Neural crest cell (in vitro differentiated cells): Measurements from ENCODE around the gene VPS16. TPM values are rescaled to one million over a fixed set of nuclear protein-coding genes. Genes with fewer than 3 reads are reported as not detected.

Experiments
- DNase-seq: peaks from one replicate; pipeline ENCODE4 v3.0.0; 2021; ENCODE audit warnings: low read depth, mixed read lengths, low spot score
- H3K27ac Mint-ChIP-seq: one replicate; pipeline ENCODE4 v1.8.0; 2021; ENCODE audit warnings: mild to moderate bottlenecking, mixed read lengths; ENCODE audit not compliant: unreplicated experiment
- H3K27me3 Mint-ChIP-seq: 2 replicates; pipeline ENCODE4 v1.8.0; 2021; ENCODE audit warnings: low read depth, mild to moderate bottlenecking, mixed read lengths
- H3K36me3 Mint-ChIP-seq: 2 replicates; pipeline ENCODE4 v1.8.0; 2021; ENCODE audit warnings: low read depth, mild to moderate bottlenecking, mixed read lengths
- H3K4me1 Mint-ChIP-seq: 2 replicates; pipeline ENCODE4 v1.8.0; 2021; ENCODE audit warnings: mixed read lengths
- H3K4me3 Mint-ChIP-seq: one replicate; pipeline ENCODE4 v1.8.0; 2021; ENCODE audit warnings: mild to moderate bottlenecking, mixed read lengths
- H3K9me3 Mint-ChIP-seq: 2 replicates; pipeline ENCODE4 v1.8.0; 2021; ENCODE audit warnings: mixed read lengths
- CTCF ChIP-seq: fragments of 200-600 bp; sonication (generic); conservative IDR thresholded peaks from 2 replicates; pipeline ENCODE4 v1.5.0; 2021; ENCODE audit warnings: antibody characterized with exemption, mild to moderate bottlenecking
- total RNA-seq: library from RNA; stranded (reverse); gene quantifications from 2 replicates; pipeline ENCODE4 v1.2.1, GENCODE V29; 2021

The VPS16 gene
- total RNA-seq, 1 donor from 2014 or later = 50.6 TPM

- no peak for TF ChIP-seq CTCF
- no peak for DNase-seq
- Mint-ChIP-seq H3K4me1 (no peaks in the 10 kb centered on the region), H3K4me3 (no peak overlapping the region), H3K27me3 (no peaks in the 10 kb centered on the region), H3K36me3 (peaks cover 14% of the 10 kb centered on the region), H3K9me3 (peaks cover 6% of the 10 kb centered on the region), H3K27ac (no peak overlapping the region)
Measured at GRCh38 chr20:2907519-2907918, 67.0 kb downstream of the VPS16 start.

GRCh38 chr20:2909953-2910352 lies 69.4 kb downstream of the VPS16 start:
- Mint-ChIP-seq H3K27me3 (no peaks in the 10 kb centered on the region), H3K9me3 (peaks cover 3% of the 10 kb centered on the region), H3K4me3 (no peak overlapping the region), H3K27ac (no peak overlapping the region), H3K36me3 (peaks cover 4% of the 10 kb centered on the region), H3K4me1 (no peaks in the 10 kb centered on the region)
- TF ChIP-seq CTCF = no peak
- no peak for DNase-seq

- TF ChIP-seq CTCF = no peak
- Mint-ChIP-seq H3K4me3 (no peak overlapping the region), H3K27ac (no peak overlapping the region), H3K4me1 (no peaks in the 10 kb centered on the region), H3K36me3 (peaks cover 4% of the 10 kb centered on the region), H3K27me3 (no peaks in the 10 kb centered on the region), H3K9me3 (peaks cover under 1% of the 10 kb centered on the region)
- no peak for DNase-seq
Measured at GRCh38 chr20:2911200-2911599, 70.7 kb downstream of the VPS16 start.

GRCh38 chr20:2914160-2914559 lies 73.6 kb downstream of the VPS16 start:
- TF ChIP-seq CTCF = no peak
- DNase-seq = no peak
- no peaks in the 10 kb centered on the region for H3K27me3 Mint-ChIP-seq
- H3K36me3 Mint-ChIP-seq = peaks cover 12% of the 10 kb centered on the region
- peaks cover 2% of the 10 kb centered on the region for H3K9me3 Mint-ChIP-seq
- no peak overlapping the region for H3K27ac Mint-ChIP-seq
- no peak overlapping the region for H3K4me3 Mint-ChIP-seq
- peaks cover 12% of the 10 kb centered on the region for H3K4me1 Mint-ChIP-seq

Other genes starting within 250 kb of the VPS16 start
- 517 and 547 TPM in 2 replicates for gene NOP56, start 188.1 kb upstream of the VPS16 start, total RNA-seq
- gene IDH3B, start 176.5 kb upstream of the VPS16 start, total RNA-seq = 100 and 102 TPM in 2 replicates
- 23.2 and 24.6 TPM in 2 replicates for gene EBF4, start 148.0 kb upstream of the VPS16 start, total RNA-seq
- 200 and 218 TPM in 2 replicates for gene CPXM1, start 40.1 kb upstream of the VPS16 start, total RNA-seq
- gene C20orf141, start 25.8 kb upstream of the VPS16 start, total RNA-seq = not detected in 2 replicates
- not detected in 2 replicates for gene TMEM239, start 24.4 kb upstream of the VPS16 start, total RNA-seq
- 68.7 and 71.9 TPM in 2 replicates for gene PCED1A, start 90 bp upstream of the VPS16 start, total RNA-seq
- 86.5 and 88.7 TPM in 2 replicates for gene PTPRA, start 32.7 kb downstream of the VPS16 start, total RNA-seq
- 1.3 and 2.4 TPM in 2 replicates for gene GNRH2, start 202.9 kb downstream of the VPS16 start, total RNA-seq
- gene MRPS26, start 205.3 kb downstream of the VPS16 start, total RNA-seq = 77.9 and 80.7 TPM in 2 replicates
- gene OXT, start 230.9 kb downstream of the VPS16 start, total RNA-seq = not detected in 2 replicates
- gene AVP, start 244.0 kb downstream of the VPS16 start, total RNA-seq = not detected in 2 replicates